Measurements from ENCODE around the gene GOLGA7B. TPM values are rescaled to one million over a fixed set of nuclear protein-coding genes. Genes with fewer than 3 reads are reported as not detected.

The GOLGA7B gene
- total RNA-seq (0.11 TPM), polyA plus RNA-seq (0.56 TPM)

GRCh38 chr10:97849687-97850402, at the start of gene GOLGA7B:
TSS of gene GOLGA7B (plus strand) at chr10:97849843. CDS start at chr10:97850304, 461 bp downstream.
- WGBS = 1% methylated on average over 83 of the region's 87 CpGs
- Histone ChIP-seq H3K27ac (ENCODE audit: low read depth) (no peak within 1 kb of the TSS), H3K4me3 (ENCODE audit: low read depth, low read length) (peak within 1 kb of the TSS; percentile 66), H3K4me1 (ENCODE audit: insufficient read depth) (no peaks in the 10 kb centered on the region), H3K36me3 (ENCODE audit: insufficient read depth) (no peaks in the 10 kb centered on the region)
- DNase-seq (ENCODE audit: extremely low spot score) = no peak

DNA sequence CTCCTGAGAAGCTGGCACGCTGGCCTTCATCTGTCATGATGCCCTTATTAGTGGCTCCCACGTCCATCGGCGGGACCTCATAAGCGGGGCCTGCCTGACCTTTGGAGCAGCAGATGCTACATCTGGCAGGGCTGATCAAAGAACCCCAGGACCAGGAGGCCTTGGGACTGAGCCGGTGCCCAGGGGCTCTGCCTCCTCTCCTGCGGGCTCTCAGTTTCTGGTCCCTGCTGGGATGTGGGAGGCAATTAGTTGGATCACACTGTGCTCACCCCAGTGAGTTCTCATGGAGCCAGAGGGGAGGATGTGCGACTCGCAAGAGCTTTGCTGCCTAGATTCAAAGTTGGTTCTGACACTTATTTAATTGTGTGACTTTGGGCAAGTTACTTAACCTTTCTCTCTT, 49.2 kb upstream of the GOLGA7B start:
- WGBS = 87% methylated on average over 9 of the region's 9 CpGs
- no peak overlapping the region for H3K4me3 ChIP-seq (ENCODE audit: low read depth, low read length)
- H3K36me3 ChIP-seq (ENCODE audit: insufficient read depth) = no peaks in the 10 kb centered on the region
- no peaks in the 10 kb centered on the region for H3K4me1 ChIP-seq (ENCODE audit: insufficient read depth)
- no peak overlapping the region for H3K27ac ChIP-seq (ENCODE audit: low read depth)
- no peak for DNase-seq (ENCODE audit: extremely low spot score)

DNA sequence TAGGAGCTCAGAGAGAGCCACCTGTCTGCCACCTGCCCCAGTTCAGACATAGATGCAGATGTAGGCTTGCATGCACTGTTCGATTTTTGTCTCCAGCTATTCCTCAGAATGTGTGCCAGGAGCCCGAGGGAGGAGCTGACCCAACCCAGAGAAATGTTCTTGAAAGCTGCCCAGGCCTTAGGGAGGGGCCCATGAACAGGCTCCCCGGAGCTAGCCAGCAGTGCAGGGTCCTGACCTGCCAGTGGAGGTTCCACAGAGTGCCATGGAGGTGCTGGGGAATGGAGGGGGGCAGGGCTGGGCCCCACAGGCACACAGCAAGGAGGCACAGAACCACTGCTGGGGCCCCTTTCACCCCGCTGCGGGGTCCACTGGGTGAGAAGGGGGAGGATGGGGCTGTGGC, 48.2 kb upstream of the GOLGA7B start:
- DNase-seq (ENCODE audit: extremely low spot score) = no peak
- 56% methylated on average over 5 of the region's 5 CpGs for WGBS
- Histone ChIP-seq H3K27ac (ENCODE audit: low read depth) (no peak overlapping the region), H3K36me3 (ENCODE audit: insufficient read depth) (no peaks in the 10 kb centered on the region), H3K4me3 (ENCODE audit: low read depth, low read length) (no peak overlapping the region), H3K4me1 (ENCODE audit: insufficient read depth) (no peaks in the 10 kb centered on the region)

- DNase-seq (ENCODE audit: extremely low spot score) = no peak
- no peaks in the 10 kb centered on the region for H3K36me3 ChIP-seq (ENCODE audit: insufficient read depth)
- H3K27ac ChIP-seq (ENCODE audit: low read depth) = no peak overlapping the region
- no peak overlapping the region for H3K4me3 ChIP-seq (ENCODE audit: low read depth, low read length)
- no peaks in the 10 kb centered on the region for H3K4me1 ChIP-seq (ENCODE audit: insufficient read depth)
- 45% methylated on average over 12 of the region's 12 CpGs for WGBS
Observed at GRCh38 chr10:97805096-97805884, 44.4 kb upstream of the GOLGA7B start.

GRCh38 chr10:97805949-97806348, 43.7 kb upstream of the GOLGA7B start:
- Histone ChIP-seq H3K27ac (ENCODE audit: low read depth) (no peak overlapping the region), H3K4me3 (ENCODE audit: low read depth, low read length) (no peak overlapping the region), H3K4me1 (ENCODE audit: insufficient read depth) (no peaks in the 10 kb centered on the region), H3K36me3 (ENCODE audit: insufficient read depth) (no peaks in the 10 kb centered on the region)
- 74% methylated on average over 6 of the region's 6 CpGs for WGBS
- no peak for DNase-seq (ENCODE audit: extremely low spot score)

DNA sequence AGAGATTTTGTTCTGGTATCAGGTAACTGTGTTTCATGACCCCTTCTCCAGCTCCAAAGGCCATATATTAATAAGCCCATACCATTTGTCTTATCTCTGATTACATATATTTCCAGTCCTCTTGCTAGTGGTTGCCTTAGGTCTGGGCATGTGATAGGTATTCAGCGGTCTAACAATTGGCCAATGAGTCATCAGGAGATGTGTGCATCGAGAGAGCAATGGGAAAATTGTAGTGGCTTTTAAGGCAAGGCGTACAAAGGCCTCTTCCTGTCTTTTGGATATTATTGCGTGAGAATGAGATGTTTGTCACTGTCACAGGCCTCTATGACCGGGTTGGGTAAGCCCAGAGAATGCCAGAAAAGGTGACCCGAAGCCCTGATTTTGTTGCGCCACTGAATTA, 39.2 kb upstream of the GOLGA7B start:
- no peaks in the 10 kb centered on the region for H3K4me1 ChIP-seq (ENCODE audit: insufficient read depth)
- no peak for DNase-seq (ENCODE audit: extremely low spot score)
- 75% methylated on average over 7 of the region's 7 CpGs for WGBS
- H3K36me3 ChIP-seq (ENCODE audit: insufficient read depth) = no peaks in the 10 kb centered on the region
- no peak overlapping the region for H3K27ac ChIP-seq (ENCODE audit: low read depth)
- H3K4me3 ChIP-seq (ENCODE audit: low read depth, low read length) = no peak overlapping the region

DNA sequence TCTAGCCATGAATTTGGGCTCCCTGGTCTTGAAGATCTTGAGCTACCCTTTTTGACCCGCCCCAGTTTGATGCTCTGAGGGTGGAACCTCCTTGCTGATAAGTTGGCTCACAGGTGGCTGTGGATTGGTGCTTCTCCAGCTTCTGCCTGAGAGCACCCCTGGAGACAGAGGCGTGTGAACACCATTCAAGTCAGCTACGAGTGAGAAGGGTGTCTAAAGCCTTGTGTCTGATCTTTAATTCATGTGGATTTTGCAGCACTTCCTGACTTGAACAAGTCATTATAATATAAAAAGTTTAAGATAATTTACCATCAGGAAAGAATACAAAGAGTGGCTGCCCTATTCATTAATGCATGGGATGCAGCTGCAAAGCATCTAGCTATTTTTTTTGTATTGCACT, 37.7 kb upstream of the GOLGA7B start:
- Histone ChIP-seq H3K4me1 (ENCODE audit: insufficient read depth) (no peaks in the 10 kb centered on the region), H3K36me3 (ENCODE audit: insufficient read depth) (no peaks in the 10 kb centered on the region), H3K27ac (ENCODE audit: low read depth) (no peak overlapping the region), H3K4me3 (ENCODE audit: low read depth, low read length) (no peak overlapping the region)
- DNase-seq (ENCODE audit: extremely low spot score) = no peak
- 62% methylated on average over 3 of the region's 3 CpGs for WGBS

DNA sequence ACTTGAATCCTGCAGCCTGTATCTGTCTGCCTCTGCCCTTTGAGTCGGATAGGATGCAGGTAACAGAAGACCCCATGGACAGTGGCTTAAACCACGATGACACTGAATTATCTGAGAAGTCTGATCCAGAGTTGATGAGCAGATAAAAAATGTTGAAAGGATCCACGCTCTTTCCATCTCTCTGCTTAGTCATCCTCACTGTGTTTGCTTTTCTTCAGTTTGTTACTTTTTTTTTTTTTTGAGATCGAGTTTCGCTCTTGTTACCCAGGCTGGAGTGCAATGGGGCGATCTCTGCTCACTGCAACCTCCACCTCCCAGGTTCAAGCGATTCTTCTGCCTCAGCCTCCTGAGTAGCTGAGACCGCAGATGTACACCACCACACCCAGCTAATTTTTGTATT, 36.9 kb upstream of the GOLGA7B start:
- no peaks in the 10 kb centered on the region for H3K4me1 ChIP-seq (ENCODE audit: insufficient read depth)
- no peaks in the 10 kb centered on the region for H3K36me3 ChIP-seq (ENCODE audit: insufficient read depth)
- no peak overlapping the region for H3K27ac ChIP-seq (ENCODE audit: low read depth)
- DNase-seq (ENCODE audit: extremely low spot score) = no peak
- 64% methylated on average over 8 of the region's 8 CpGs for WGBS
- no peak overlapping the region for H3K4me3 ChIP-seq (ENCODE audit: low read depth, low read length)

- 58% methylated on average over 3 of the region's 3 CpGs for WGBS
- Histone ChIP-seq H3K27ac (ENCODE audit: low read depth) (no peak overlapping the region), H3K4me3 (ENCODE audit: low read depth, low read length) (no peak overlapping the region), H3K4me1 (ENCODE audit: insufficient read depth) (no peaks in the 10 kb centered on the region), H3K36me3 (ENCODE audit: insufficient read depth) (no peaks in the 10 kb centered on the region)
- no peak for DNase-seq (ENCODE audit: extremely low spot score)
Observed at GRCh38 chr10:97813311-97813710, 36.3 kb upstream of the GOLGA7B start.

GRCh38 chr10:97814996-97815395, 34.6 kb upstream of the GOLGA7B start:
- 86% methylated on average over 5 of the region's 5 CpGs for WGBS
- no peak overlapping the region for H3K27ac ChIP-seq (ENCODE audit: low read depth)
- H3K4me3 ChIP-seq (ENCODE audit: low read depth, low read length) = no peak overlapping the region
- no peaks in the 10 kb centered on the region for H3K4me1 ChIP-seq (ENCODE audit: insufficient read depth)
- no peak for DNase-seq (ENCODE audit: extremely low spot score)
- no peaks in the 10 kb centered on the region for H3K36me3 ChIP-seq (ENCODE audit: insufficient read depth)

DNA sequence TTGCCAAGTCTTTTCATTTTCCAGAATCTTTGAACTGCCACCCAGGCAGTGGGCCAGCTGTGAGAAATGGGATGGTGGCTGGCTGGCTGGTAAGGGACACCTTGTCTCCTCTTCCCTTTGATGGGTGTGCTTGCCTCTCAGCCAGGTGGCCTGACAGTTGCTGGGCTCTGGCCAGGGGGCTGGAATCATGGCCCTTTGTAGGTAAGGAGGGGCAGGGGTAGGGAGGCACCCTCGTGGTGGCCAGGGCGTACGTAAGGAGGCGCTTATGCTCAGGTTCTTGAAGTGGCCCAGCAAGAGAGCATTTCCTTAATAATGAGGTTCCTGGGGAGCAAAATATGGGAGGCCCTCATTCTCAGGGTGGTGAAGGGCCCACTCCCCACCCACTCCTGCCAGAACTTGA, 33.0 kb upstream of the GOLGA7B start:
- DNase-seq (ENCODE audit: extremely low spot score) = no peak
- no peak overlapping the region for H3K27ac ChIP-seq (ENCODE audit: low read depth)
- no peaks in the 10 kb centered on the region for H3K4me1 ChIP-seq (ENCODE audit: insufficient read depth)
- H3K36me3 ChIP-seq (ENCODE audit: insufficient read depth) = no peaks in the 10 kb centered on the region
- 86% methylated on average over 4 of the region's 4 CpGs for WGBS
- no peak overlapping the region for H3K4me3 ChIP-seq (ENCODE audit: low read depth, low read length)

DNA sequence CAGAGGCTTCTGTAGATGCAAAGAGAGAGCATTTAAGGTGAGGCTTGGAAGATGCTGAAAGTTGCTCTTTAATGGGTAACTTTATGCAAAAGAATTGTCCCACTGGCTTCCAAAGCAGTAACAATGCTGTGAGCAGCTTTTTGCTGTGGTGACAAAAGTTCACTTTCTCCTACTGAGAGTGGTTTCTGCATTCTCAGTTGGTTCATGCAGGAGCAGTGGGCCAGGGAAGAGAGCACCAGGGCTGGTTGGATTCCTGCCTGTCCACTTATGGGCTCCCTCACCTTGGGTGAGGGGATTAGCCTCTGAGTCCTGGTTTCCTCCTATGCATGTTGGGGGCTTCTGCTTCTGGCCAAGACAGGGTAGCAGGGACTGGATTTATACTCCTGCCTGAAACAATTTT, 31.1 kb upstream of the GOLGA7B start:
- H3K4me3 ChIP-seq (ENCODE audit: low read depth, low read length) = no peak overlapping the region
- H3K27ac ChIP-seq (ENCODE audit: low read depth) = no peak overlapping the region
- no peaks in the 10 kb centered on the region for H3K36me3 ChIP-seq (ENCODE audit: insufficient read depth)
- no peaks in the 10 kb centered on the region for H3K4me1 ChIP-seq (ENCODE audit: insufficient read depth)
- no peak for DNase-seq (ENCODE audit: extremely low spot score)

DNA sequence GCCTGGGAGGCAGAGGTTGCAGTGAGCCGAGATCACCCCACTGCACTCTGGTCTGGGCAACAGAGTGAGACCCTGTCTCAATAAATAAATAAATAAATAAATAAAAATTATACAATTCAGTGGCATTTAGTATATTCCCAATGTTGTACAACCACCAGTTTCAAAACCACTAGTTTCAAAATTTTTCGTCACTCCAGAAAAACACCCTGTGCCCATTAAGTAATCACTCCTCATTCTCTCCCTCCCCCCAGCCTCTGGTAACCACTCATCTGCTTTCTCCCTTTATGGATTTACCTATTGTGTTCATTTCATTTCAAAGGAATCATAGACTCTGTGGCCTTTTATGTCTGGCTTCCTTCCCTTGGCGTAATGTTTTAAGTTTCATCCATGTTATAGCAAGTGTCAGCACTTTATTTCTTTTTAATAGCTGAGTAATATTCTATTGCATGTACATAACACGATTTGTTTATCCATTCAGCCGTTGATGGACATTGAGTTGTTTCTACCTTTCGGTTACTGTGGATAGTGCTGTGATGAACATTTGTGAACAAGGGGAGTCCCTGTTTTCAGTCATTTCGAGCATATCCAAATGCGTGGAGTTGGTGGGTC, 29.4 kb upstream of the GOLGA7B start:
- Histone ChIP-seq H3K36me3 (ENCODE audit: insufficient read depth) (no peaks in the 10 kb centered on the region), H3K4me1 (ENCODE audit: insufficient read depth) (no peaks in the 10 kb centered on the region), H3K4me3 (ENCODE audit: low read depth, low read length) (no peak overlapping the region), H3K27ac (ENCODE audit: low read depth) (no peak overlapping the region)
- no peak for DNase-seq (ENCODE audit: extremely low spot score)
- whole genome bisulfite sequencing = 92% methylated on average over 8 of the region's 8 CpGs
